HCT116 (cell line): ENCODE data around the gene ALDH1A2. TPM values are rescaled to one million over a fixed set of nuclear protein-coding genes. Genes with fewer than 3 reads are reported as not detected.

Experiments used
- ATAC-seq: fragments of 200-7000 bp; cut with Tn5 transposase; 2 replicates; pipeline ENCODE4 v1.9.1; 2020; ENCODE audit warnings: mild to moderate bottlenecking, moderate library complexity
- BruUV-seq: library from RNA; stranded (reverse); fragments of 400-500 nt; replicated peaks from 2 replicates; lab custom pipeline; 2021; lab: Mats Ljungman, UMichigan
- CTCF ChIA-PET: fragments of 300-600 bp; sonication (Branson Sonifier 250); formaldehyde crosslinking; loops from one replicate; lab custom pipeline; 2021; ENCODE audit warnings: antibody characterized with exemption; lab: Charles Lee
- POLR2A ChIA-PET: fragments of 300-600, 350-600 bp; sonication (Branson Sonifier 250); formaldehyde crosslinking; loops from one replicate; lab custom pipeline; 2021; ENCODE audit warnings: antibody characterized with exemption; lab: Charles Lee
- RAD21 ChIA-PET, 2 experiments: fragments of 300-600 bp; sonication (Branson Sonifier 250); formaldehyde crosslinking; loops; one replicate each; lab custom pipeline; 2023; ENCODE audit warnings: low total read pairs in 2 of 2; ENCODE audit not compliant: uncharacterized antibody in 2 of 2, unreplicated experiment in 2 of 2, low non-redundant PET in 1 of 2; lab: Charles Lee
- DNase-seq: peaks from one replicate; pipeline ENCODE4 v3.0.0-alpha.2; 2010; ENCODE audit warnings: low read depth, low spot score
- H2AFZ ChIP-seq: fragments of 200-600 bp; shearing (Covaris generic), sonication (generic); 2 replicates; pipeline ENCODE4 v1.6.1; 2017; ENCODE audit warnings: low read depth, mixed run types, mixed read lengths, antibody characterized with exemption, low read length; ENCODE audit not compliant: poor library complexity, severe bottlenecking
- H3K27ac ChIP-seq: 2 replicates; pipeline ENCODE4 v1.5.1; 2012; ENCODE audit warnings: low read depth, low read length
- H3K27me3 ChIP-seq: fragments of 200-600 bp; sonication (generic); 2 replicates; pipeline ENCODE4 v1.6.1; 2016; ENCODE audit warnings: mixed run types, low read length, mixed read lengths; ENCODE audit not compliant: insufficient read depth
- H3K36me3 ChIP-seq, 2 experiments: fragments of 200-500 bp in 1 of 2; fragments of 200-600 bp in 1 of 2; sonication (Bioruptor generic) in 1 of 2; sonication (generic) in 1 of 2; 2 replicates each; pipeline versions ENCODE4 v1.5.1 to v1.6.1; 2014 to 2016; ENCODE audit warnings: low read length in 2 of 2, inconsistent platforms in 1 of 2, mixed read lengths in 1 of 2, mixed run types in 1 of 2; ENCODE audit not compliant: insufficient read depth in 2 of 2, control insufficient read depth in 1 of 2
- H3K4me1 ChIP-seq, 2 experiments: fragments of 200-600 bp in 1 of 2; sonication (generic) in 1 of 2; 2 replicates each; pipeline versions ENCODE4 v1.5.1 to v1.6.1; 2012 to 2017; ENCODE audit warnings: low read length in 2 of 2, inconsistent platforms in 1 of 2, mild to moderate bottlenecking in 1 of 2, mixed read lengths in 1 of 2, mixed run types in 1 of 2, moderate library complexity in 1 of 2; ENCODE audit not compliant: insufficient read depth in 2 of 2, control insufficient read depth in 1 of 2
- H3K4me2 ChIP-seq: fragments of 200-600 bp; sonication (generic); 2 replicates; pipeline ENCODE4 v1.6.1; 2017; ENCODE audit warnings: mixed run types, low read length, mixed read lengths
- H3K4me3 ChIP-seq, 2 experiments: fragments of 200-600 bp in 1 of 2; sonication (generic) in 1 of 2; replicated peaks in 1 of 2; 2 replicates each; pipeline ENCODE4 v1.5.1; 2011 to 2016; ENCODE audit warnings: low read length in 2 of 2, control low read depth in 1 of 2, low read depth in 1 of 2, mild to moderate bottlenecking in 1 of 2, mixed read lengths in 1 of 2, mixed run types in 1 of 2
- H3K79me2 ChIP-seq: fragments of 200-600 bp; sonication (generic); 2 replicates; pipeline ENCODE4 v1.6.1; 2017; ENCODE audit warnings: mild to moderate bottlenecking, mixed run types, low read length, moderate library complexity, mixed read lengths; ENCODE audit not compliant: insufficient read depth
- H3K9ac ChIP-seq: fragments of 200-600 bp; sonication (generic); 2 replicates; pipeline ENCODE4 v1.6.1; 2016; ENCODE audit warnings: low read length, mixed read lengths
- H3K9me2 ChIP-seq: fragments of 200-600 bp; sonication (generic), shearing (Covaris generic); 2 replicates; pipeline ENCODE4 v1.6.1; 2017; ENCODE audit warnings: mixed run types, mild to moderate bottlenecking, moderate library complexity; ENCODE audit not compliant: insufficient read depth
- H3K9me3 ChIP-seq, 2 experiments: fragments of 200-500 bp in 1 of 2; fragments of 200-600 bp in 1 of 2; sonication (Bioruptor generic) in 1 of 2; sonication (generic) in 1 of 2; 2 replicates each; pipeline ENCODE4 v1.6.1; 2014 to 2017; ENCODE audit warnings: low read length in 2 of 2, mixed read lengths in 2 of 2, inconsistent platforms in 1 of 2, low read depth in 1 of 2, mild to moderate bottlenecking in 1 of 2, mixed run types in 1 of 2, moderate library complexity in 1 of 2; ENCODE audit not compliant: control insufficient read depth in 1 of 2, insufficient read depth in 1 of 2
- H4K20me1 ChIP-seq: fragments of 200-600 bp; sonication (generic), shearing (Covaris generic); 2 replicates; pipeline ENCODE4 v1.6.1; 2017; ENCODE audit warnings: mixed run types, mild to moderate bottlenecking, moderate library complexity; ENCODE audit not compliant: insufficient read depth
- ATF3 ChIP-seq: IDR thresholded peaks from 2 replicates; pipeline ENCODE4 v1.6.1; 2012
- CBX3 ChIP-seq: IDR thresholded peaks from 2 replicates; pipeline ENCODE4 v1.6.1; 2012; ENCODE audit warnings: low read depth
- EGR1 ChIP-seq: IDR thresholded peaks from 2 replicates; pipeline ENCODE4 v1.6.1; 2012; ENCODE audit warnings: low read depth
- EZH2 ChIP-seq: fragments of 200-600 bp; sonication (generic); IDR thresholded peaks from 2 replicates; pipeline ENCODE4 v1.6.1; 2017; ENCODE audit warnings: antibody characterized with exemption, mixed run types
- EZH2phosphoT487 ChIP-seq: fragments of 200-600 bp; IDR thresholded peaks from 2 replicates; pipeline ENCODE4 v1.6.1; 2018; ENCODE audit warnings: antibody characterized with exemption, borderline replicate concordance
- FOSL1 ChIP-seq: IDR thresholded peaks from 2 replicates; pipeline ENCODE4 v1.6.1; 2012; ENCODE audit warnings: low read depth
- JUND ChIP-seq: IDR thresholded peaks from 2 replicates; pipeline ENCODE4 v1.6.1; 2012
- MAX ChIP-seq: IDR thresholded peaks from 2 replicates; pipeline ENCODE4 v1.6.1; 2012
- SP1 ChIP-seq: IDR thresholded peaks from 2 replicates; pipeline ENCODE4 v1.6.1; 2012; ENCODE audit warnings: low read depth
- SRF ChIP-seq: IDR thresholded peaks from 2 replicates; pipeline ENCODE4 v1.6.1; 2012; ENCODE audit warnings: low read depth
- TCF7L2 ChIP-seq: IDR thresholded peaks from 2 replicates; pipeline ENCODE4 v1.7.0; 2011; ENCODE audit warnings: borderline replicate concordance, inconsistent platforms; ENCODE audit not compliant: insufficient read depth, insufficient read length; ENCODE audit errors: extremely low read depth
- YY1 ChIP-seq: IDR thresholded peaks from 2 replicates; pipeline ENCODE4 v1.6.1; 2011; ENCODE audit warnings: low read length, low read depth, moderate library complexity, mild to moderate bottlenecking; ENCODE audit not compliant: insufficient replicate concordance; ENCODE audit errors: extremely low read depth
- ZNF274 ChIP-seq: fragments of 200-500 bp; sonication (Bioruptor generic); IDR thresholded peaks from 2 replicates; pipeline ENCODE4 v1.6.1; 2014; ENCODE audit warnings: mild to moderate bottlenecking, low read depth, low read length, inconsistent platforms
- intact Hi-C: fragments of 100-400 bp; cut with micrococcal nuclease; formaldehyde crosslinking; loops from 2 replicates; pipeline ENCODE4 v1.10.0; 2022
- total RNA-seq: library from RNA; stranded (reverse); gene quantifications from one replicate; pipeline ENCODE4 v1.2.1, GENCODE V29; 2021; ENCODE audit not compliant: unreplicated experiment
- TF ChIP-seq, protein P1 (sequence below): IDR thresholded peaks from 2 replicates; pipeline ENCODE4 v1.6.1; 2011; ENCODE audit warnings: mild to moderate bottlenecking, low read length, moderate library complexity; ENCODE audit not compliant: insufficient replicate concordance; ENCODE audit errors: extremely low read depth
- TF ChIP-seq, protein P2 (sequence below), 3 experiments: fragments of 200-600 bp in 1 of 3; sonication (generic) in 1 of 3; IDR thresholded peaks in 2 of 3; conservative IDR thresholded peaks in 1 of 3; 2 replicates each; pipeline ENCODE4 v1.5.1; 2012 to 2017; ENCODE audit warnings: low read depth in 2 of 3, low read length in 2 of 3, antibody characterized with exemption in 1 of 3, borderline replicate concordance in 1 of 3, control low read depth in 1 of 3, mild to moderate bottlenecking in 1 of 3, mixed read lengths in 1 of 3, mixed run types in 1 of 3, moderate library complexity in 1 of 3; ENCODE audit not compliant: insufficient read depth in 1 of 3

ALDH1A2 gene
- total RNA-seq, 1 experiment from 2014 or later, result 1.7 TPM

GRCh38 chr15:58070801-58071418, 5.4 kb upstream of the ALDH1A2 start (continued):
- TF ChIP-seq, protein P1, sequence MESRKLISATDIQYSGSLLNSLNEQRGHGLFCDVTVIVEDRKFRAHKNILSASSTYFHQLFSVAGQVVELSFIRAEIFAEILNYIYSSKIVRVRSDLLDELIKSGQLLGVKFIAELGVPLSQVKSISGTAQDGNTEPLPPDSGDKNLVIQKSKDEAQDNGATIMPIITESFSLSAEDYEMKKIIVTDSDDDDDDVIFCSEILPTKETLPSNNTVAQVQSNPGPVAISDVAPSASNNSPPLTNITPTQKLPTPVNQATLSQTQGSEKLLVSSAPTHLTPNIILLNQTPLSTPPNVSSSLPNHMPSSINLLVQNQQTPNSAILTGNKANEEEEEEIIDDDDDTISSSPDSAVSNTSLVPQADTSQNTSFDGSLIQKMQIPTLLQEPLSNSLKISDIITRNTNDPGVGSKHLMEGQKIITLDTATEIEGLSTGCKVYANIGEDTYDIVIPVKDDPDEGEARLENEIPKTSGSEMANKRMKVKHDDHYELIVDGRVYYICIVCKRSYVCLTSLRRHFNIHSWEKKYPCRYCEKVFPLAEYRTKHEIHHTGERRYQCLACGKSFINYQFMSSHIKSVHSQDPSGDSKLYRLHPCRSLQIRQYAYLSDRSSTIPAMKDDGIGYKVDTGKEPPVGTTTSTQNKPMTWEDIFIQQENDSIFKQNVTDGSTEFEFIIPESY, result no peak
- TF ChIP-seq SP1 (no peak), EZH2phosphoT487 (no peak), EZH2 (no peak), YY1 (no peak), EGR1 (no peak), MAX (no peak), ZNF274 (no peak), ATF3 (no peak), FOSL1 (no peak)

GRCh38 chr15:58069008-58069407, 3.5 kb upstream of the ALDH1A2 start:
- Histone ChIP-seq H3K4me3 (no peak overlapping the region), H3K79me2 (no peaks in the 10 kb centered on the region), H2AFZ (no peak overlapping the region), H4K20me1 (no peaks in the 10 kb centered on the region), H3K9me3 (no peaks in the 10 kb centered on the region), H3K27me3 (no peaks in the 10 kb centered on the region), H3K4me2 (no peak overlapping the region), H3K36me3 (no peaks in the 10 kb centered on the region), H3K27ac (no peak overlapping the region), H3K9me2 (no peaks in the 10 kb centered on the region), H3K9ac (no peak overlapping the region), H3K4me1 (peaks cover 0 to 7% of the 10 kb centered on the region in 2 experiments; a peak in 1 of 4 replicates)
- CTCF ChIA-PET, result interaction anchor here (0.9 to 5.1 kb wide), 7 partner anchors 16 to 401 kb away, joined by 3 to 125 read pairs (median 22); no protein-coding TSS in a partner anchor
- DNase-seq (no peak), ATAC-seq (no peak)
- TF ChIP-seq YY1, result no peak
- TF ChIP-seq, protein P1, result no peak
- no peak for TF ChIP-seq SP1
- TF ChIP-seq EGR1, result no peak
- TF ChIP-seq ZNF274, result no peak
- TF ChIP-seq, protein P2, sequence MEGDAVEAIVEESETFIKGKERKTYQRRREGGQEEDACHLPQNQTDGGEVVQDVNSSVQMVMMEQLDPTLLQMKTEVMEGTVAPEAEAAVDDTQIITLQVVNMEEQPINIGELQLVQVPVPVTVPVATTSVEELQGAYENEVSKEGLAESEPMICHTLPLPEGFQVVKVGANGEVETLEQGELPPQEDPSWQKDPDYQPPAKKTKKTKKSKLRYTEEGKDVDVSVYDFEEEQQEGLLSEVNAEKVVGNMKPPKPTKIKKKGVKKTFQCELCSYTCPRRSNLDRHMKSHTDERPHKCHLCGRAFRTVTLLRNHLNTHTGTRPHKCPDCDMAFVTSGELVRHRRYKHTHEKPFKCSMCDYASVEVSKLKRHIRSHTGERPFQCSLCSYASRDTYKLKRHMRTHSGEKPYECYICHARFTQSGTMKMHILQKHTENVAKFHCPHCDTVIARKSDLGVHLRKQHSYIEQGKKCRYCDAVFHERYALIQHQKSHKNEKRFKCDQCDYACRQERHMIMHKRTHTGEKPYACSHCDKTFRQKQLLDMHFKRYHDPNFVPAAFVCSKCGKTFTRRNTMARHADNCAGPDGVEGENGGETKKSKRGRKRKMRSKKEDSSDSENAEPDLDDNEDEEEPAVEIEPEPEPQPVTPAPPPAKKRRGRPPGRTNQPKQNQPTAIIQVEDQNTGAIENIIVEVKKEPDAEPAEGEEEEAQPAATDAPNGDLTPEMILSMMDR (IDR thresholded peaks at IDR 0.05 in 2 of 3, conservative IDR thresholded peaks at IDR 0.05 in 1 of 3; ENCODE audit: borderline replicate concordance in 1 of 3, insufficient read depth in 1 of 3, low read depth in 2 of 3, low read length in 2 of 3), result no peak
- no peak for TF ChIP-seq JUND
- TF ChIP-seq EZH2, result no peak
- TF ChIP-seq ATF3, result no peak
- TF ChIP-seq EZH2phosphoT487, result no peak
- TF ChIP-seq FOSL1, result no peak
- no peak for TF ChIP-seq SRF
- TF ChIP-seq CBX3, result no peak
- TF ChIP-seq MAX, result no peak
- TF ChIP-seq TCF7L2, result no peak
- RAD21 ChIA-PET, result no interaction called here
- BruUV-seq, result no TSS peak
- intact Hi-C loops, result no loop called here
- POLR2A ChIA-PET, result no interaction called here
